H1 (cell line): ENCODE results near the gene ASTN2.

Experiments used
- GABPA ChIP-seq: IDR thresholded peaks from 2 replicates; pipeline ENCODE4 v1.6.1; 2011; ENCODE audit warnings: mild to moderate bottlenecking, low read length, moderate library complexity, borderline replicate concordance; ENCODE audit not compliant: insufficient read depth
- HDAC6 ChIP-seq: IDR thresholded peaks from one replicate; pipeline ENCODE4 v1.7.1; 2012; ENCODE audit warnings: low read depth, mild to moderate bottlenecking, inconsistent platforms, low read length, moderate library complexity
- MAX ChIP-seq: IDR thresholded peaks from 2 replicates; pipeline ENCODE4 v1.6.1; 2012; ENCODE audit warnings: inconsistent platforms
- POLR2AphosphoS5 ChIP-seq: IDR thresholded peaks from 2 replicates; pipeline ENCODE4 v1.6.1; 2011; ENCODE audit warnings: low read depth, low read length
- SUZ12 ChIP-seq: fragments of 200-600 bp; sonication (generic); IDR thresholded peaks from 2 replicates; pipeline ENCODE4 v1.6.1; 2012; ENCODE audit warnings: mild to moderate bottlenecking, inconsistent platforms, low read length, moderate library complexity, mixed read lengths
- TAF7 ChIP-seq: optimal IDR thresholded peaks from 2 replicates; pipeline ENCODE3; 2011; ENCODE audit warnings: low read depth, mild to moderate bottlenecking, inconsistent platforms, low read length, moderate library complexity, borderline replicate concordance
- TEAD4 ChIP-seq: IDR thresholded peaks from 2 replicates; pipeline ENCODE4 v1.6.1; 2012; ENCODE audit warnings: low read depth, low read length, inconsistent platforms, mixed read lengths
- USF2 ChIP-seq: IDR thresholded peaks from 2 replicates; pipeline ENCODE4 v1.6.1; 2011; ENCODE audit warnings: low read length, improper control_type of control experiment
- YY1 ChIP-seq: IDR thresholded peaks from 2 replicates; pipeline ENCODE4 v1.6.1; 2011; ENCODE audit warnings: low read depth, mild to moderate bottlenecking, low read length
- ZNF274 ChIP-seq: IDR thresholded peaks from 2 replicates; pipeline ENCODE4 v1.7.0; 2012; ENCODE audit warnings: low read length, borderline replicate concordance; ENCODE audit errors: extremely low read depth
- TF ChIP-seq, protein P1 (sequence below), 3 experiments: IDR thresholded peaks; 1 replicate in 2 of 3; 2 replicates in 1 of 3; pipeline versions ENCODE4 v1.5.1 to v1.6.1; 2011; ENCODE audit warnings: low read length in 3 of 3, mild to moderate bottlenecking in 3 of 3, inconsistent platforms in 2 of 3, low read depth in 1 of 3, moderate library complexity in 1 of 3; ENCODE audit not compliant: insufficient read depth in 1 of 3; ENCODE audit errors: control extremely low read depth in 1 of 3

DNA sequence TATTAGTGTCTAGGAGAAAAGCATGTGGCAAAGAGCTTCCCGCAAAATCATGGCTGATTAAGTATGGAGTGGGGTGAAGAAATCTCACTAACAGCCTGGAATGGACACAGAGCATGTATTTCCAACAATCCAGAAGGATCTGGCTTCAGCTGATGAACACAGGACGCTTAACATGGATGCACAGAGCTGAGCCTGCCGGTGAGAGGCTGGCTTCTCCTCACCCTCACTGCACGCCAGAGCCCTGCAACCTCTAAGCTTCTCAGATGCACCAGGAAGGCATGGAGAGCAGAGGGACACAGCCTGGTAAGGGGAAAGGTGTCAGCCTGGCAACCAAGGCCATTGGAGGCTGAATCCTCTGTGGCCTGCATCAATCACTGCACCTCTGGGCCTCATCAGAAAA is 429.3 kb downstream of the ASTN2 start:
- no peak for TF ChIP-seq TEAD4
- TF ChIP-seq, protein P1, sequence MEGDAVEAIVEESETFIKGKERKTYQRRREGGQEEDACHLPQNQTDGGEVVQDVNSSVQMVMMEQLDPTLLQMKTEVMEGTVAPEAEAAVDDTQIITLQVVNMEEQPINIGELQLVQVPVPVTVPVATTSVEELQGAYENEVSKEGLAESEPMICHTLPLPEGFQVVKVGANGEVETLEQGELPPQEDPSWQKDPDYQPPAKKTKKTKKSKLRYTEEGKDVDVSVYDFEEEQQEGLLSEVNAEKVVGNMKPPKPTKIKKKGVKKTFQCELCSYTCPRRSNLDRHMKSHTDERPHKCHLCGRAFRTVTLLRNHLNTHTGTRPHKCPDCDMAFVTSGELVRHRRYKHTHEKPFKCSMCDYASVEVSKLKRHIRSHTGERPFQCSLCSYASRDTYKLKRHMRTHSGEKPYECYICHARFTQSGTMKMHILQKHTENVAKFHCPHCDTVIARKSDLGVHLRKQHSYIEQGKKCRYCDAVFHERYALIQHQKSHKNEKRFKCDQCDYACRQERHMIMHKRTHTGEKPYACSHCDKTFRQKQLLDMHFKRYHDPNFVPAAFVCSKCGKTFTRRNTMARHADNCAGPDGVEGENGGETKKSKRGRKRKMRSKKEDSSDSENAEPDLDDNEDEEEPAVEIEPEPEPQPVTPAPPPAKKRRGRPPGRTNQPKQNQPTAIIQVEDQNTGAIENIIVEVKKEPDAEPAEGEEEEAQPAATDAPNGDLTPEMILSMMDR (IDR thresholded peaks at IDR 0.05; ENCODE audit: control extremely low read depth in 1 of 3, insufficient read depth in 1 of 3, low read depth in 1 of 3, low read length in 3 of 3): no peak
- TF ChIP-seq HDAC6: no peak
- TF ChIP-seq POLR2AphosphoS5: no peak
- TF ChIP-seq ZNF274: no peak
- no peak for TF ChIP-seq SUZ12
- TF ChIP-seq YY1: no peak
- TF ChIP-seq GABPA: no peak
- no peak for TF ChIP-seq TAF7
- no peak for TF ChIP-seq USF2
- no peak for TF ChIP-seq MAX
